GM19043 (cell line): ENCODE measurements around the gene STMN3.
"Not testable (repeated sequence)": the region's sequence is repeated elsewhere in the genome, so short reads cannot be mapped to it uniquely, and the experiment has no call there.

ENCODE experiments used
- ATAC-seq: cut with Tn5 transposase; IDR thresholded peaks from one replicate; pipeline ENCODE4 v1.9.1; 2021; ENCODE audit warnings: low read depth; ENCODE audit not compliant: unreplicated experiment

Gene STMN3

GRCh38 chr20:63657937-63658748 lies 4.9 kb upstream of the STMN3 start, which contains the start of gene RTEL1:
RTEL1 (plus strand) TSS chr20:63658312; CDS start chr20:63659403, 1,091 bp downstream.
- no peak for ATAC-seq

- no peak for ATAC-seq
Measured at GRCh38 chr20:63657260-63657936, 4.2 kb upstream of the STMN3 start.

GRCh38 chr20:63656451-63656850 lies 3.2 kb upstream of the STMN3 start:
- no peak for ATAC-seq

- no peak for ATAC-seq
Measured at GRCh38 chr20:63655249-63655648, 2.0 kb upstream of the STMN3 start.

GRCh38 chr20:63653974-63654668 lies 897 bp upstream of the STMN3 start:
- ATAC-seq = no peak

GRCh38 chr20:63652192-63652980 lies 838 bp downstream of the STMN3 start:
- no peak for ATAC-seq

GRCh38 chr20:63651942-63652191 lies 1.4 kb downstream of the STMN3 start:
- no peak for ATAC-seq

- not testable (repeated sequence) for ATAC-seq
Measured at GRCh38 chr20:63650486-63650885, 2.7 kb downstream of the STMN3 start.

- no peak for ATAC-seq
Measured at GRCh38 chr20:63648895-63649589, 4.2 kb downstream of the STMN3 start.

- ATAC-seq = no peak
Measured at GRCh38 chr20:63648190-63648589, 5.0 kb downstream of the STMN3 start.

- no peak for ATAC-seq
Measured at GRCh38 chr20:63645218-63645617, 8.0 kb downstream of the STMN3 start.

GRCh38 chr20:63643946-63644345 lies 9.3 kb downstream of the STMN3 start:
- no peak for ATAC-seq

- ATAC-seq = no peak
Measured at GRCh38 chr20:63643499-63643898, 9.7 kb downstream of the STMN3 start.

- ATAC-seq = no peak
Measured at GRCh38 chr20:63642527-63643247, 10.5 kb downstream of the STMN3 start.

- ATAC-seq = peak; percentile 67
Measured at GRCh38 chr20:63641792-63642523, 11.3 kb downstream of the STMN3 start.

- ATAC-seq = no peak
Measured at GRCh38 chr20:63641146-63641791, 12.0 kb downstream of the STMN3 start.

- ATAC-seq = not testable (repeated sequence)
Measured at GRCh38 chr20:63640686-63641085, 12.5 kb downstream of the STMN3 start.

GRCh38 chr20:63640086-63640485 lies 13.1 kb downstream of the STMN3 start:
- ATAC-seq = no peak
